CD4-positive, alpha-beta T cell treated with Interleukin-4 for 1 hour (primary cell): ENCODE measurements around the gene H3-3A.
"Not testable (repeated sequence)": the region's sequence is repeated elsewhere in the genome, so short reads cannot be mapped to it uniquely, and the experiment has no call there.

Experiments
- DNase-seq, 2 donors: peaks; one replicate each; pipeline ENCODE4 v3.0.0-alpha.2; 2020 to 2022

Gene H3-3A

DNA sequence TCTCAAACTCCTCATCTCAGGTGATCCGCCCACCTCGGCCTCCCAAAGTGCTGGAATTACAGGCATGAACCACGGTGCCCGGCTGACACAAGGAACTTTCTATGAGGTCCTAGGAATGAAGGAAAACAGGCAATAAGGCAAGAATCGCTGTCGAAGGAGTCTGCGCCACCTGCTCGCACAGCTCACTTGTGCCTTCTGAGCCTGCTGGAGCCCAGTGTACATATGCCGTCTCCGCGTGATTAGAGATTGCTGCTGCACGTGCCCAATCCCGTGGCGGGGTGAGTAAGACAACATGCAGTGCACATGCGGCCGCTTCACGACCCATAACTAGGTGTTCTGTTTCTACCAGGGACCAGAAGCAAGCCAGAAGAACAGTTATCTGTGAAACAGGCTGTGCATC lies 24.3 kb downstream of the H3-3A start:
- DNase-seq: no peak

DNA sequence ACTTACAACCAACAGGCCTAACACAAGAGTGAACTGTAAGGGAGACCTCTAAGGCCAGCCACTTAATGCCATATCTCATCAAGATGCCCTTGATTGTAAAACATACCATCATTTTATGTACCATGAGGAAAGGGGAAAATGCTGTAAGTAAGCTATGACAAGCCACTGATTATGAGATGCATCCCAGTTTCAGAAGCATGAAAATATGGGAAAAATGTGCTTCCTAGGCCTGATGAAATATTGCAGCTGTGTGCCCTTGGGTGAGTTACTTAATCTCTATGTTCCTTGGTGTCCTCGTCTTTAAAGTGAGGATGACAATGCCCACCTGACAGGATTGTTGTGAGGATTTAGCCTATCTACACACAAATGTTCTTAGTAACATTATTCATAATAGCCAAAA lies 28.9 kb downstream of the H3-3A start:
- no peak for DNase-seq

DNA sequence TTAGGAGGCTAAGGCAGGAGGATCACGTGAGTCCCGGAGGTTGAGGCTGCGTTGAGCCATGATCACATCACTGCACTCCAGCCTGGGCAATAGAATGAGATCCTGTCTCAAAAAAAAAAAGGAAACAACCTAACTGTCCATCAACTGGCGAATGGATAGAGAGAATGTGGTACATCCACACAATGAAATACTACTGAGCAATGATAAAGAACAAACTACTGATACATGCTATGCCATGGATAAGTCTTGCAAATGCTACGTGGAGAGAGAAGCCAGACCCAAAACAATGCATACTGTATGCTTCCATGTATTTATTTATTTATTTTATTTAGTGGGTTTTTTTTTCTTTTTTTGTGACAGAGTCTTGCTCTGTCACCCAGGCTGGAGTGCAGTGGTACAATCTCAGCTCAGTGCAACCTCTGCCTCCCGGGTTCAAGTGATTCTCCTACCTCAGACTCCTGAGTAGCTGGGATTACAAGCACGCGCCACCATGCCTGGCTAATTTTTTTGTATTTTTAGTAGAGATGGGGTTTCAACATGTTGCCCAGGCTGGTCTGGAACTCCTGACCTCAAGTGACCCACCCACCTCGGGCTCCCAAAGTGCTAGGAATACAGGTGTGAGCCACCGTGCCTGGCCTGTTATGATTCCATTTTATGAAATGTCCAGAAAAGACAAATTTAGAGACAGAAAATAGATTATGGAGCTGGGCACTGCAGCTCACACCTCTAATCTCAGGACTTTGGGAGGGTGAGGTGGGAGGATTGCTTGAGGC lies 29.7 kb downstream of the H3-3A start:
- DNase-seq: not testable (repeated sequence)

DNA sequence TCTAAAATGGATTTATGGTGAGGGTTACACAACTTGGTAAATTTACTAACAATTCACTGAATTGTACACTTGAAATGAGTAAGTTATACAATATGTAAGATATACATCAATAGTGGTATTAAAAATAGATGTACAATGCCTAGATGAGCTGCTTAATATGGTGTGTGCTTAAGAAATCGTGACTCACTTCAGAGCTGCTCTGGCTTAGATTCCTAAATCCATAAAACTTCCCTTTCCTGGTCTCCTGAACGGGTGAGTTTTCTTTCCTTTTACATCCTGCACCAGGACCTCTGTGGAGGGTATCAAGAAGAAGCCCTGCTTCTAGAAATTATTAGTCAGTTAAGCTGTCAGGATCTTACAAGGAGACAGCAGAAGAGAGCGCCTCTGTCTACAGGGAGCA lies 30.4 kb downstream of the H3-3A start:
- DNase-seq: no peak

DNA sequence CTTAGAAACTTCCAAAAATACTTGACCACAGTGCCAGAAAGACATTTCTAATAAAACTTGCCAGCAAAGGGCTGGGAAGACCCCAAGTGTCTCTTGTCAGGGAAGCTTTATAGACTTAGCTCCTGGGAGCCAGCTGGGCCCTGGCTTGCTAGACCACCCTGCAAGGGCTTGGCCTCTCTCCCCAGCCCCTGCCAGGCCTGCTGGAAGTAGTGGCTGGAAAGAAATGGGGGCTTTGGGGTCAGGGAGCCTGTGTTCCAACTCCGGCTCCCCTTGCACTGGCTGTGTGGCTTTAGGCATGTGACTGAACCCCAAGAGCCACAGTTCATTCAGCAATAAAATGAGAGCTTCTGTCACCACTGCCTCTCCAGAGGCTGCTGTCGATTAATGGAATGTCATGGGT lies 31.1 kb downstream of the H3-3A start:
- DNase-seq: no peak

DNA sequence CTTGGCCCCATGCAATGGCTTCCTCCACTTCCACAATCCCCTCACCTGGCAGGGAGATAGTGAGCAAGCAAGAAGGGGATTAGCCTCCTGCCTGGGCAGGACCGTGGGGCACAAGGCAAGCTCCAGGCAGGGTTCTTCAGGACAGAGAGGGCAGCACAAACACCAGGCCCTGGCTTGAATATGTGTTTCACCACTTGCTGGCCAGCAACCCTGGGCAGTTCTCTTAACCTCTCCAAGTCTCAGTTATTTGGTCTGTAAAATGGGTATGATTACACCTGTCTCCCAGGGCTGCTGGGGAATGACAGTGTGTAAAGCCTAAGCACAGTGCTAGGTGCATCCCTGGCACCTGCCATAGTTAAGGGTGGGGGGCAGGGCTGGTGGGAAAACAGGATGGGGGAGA lies 31.9 kb downstream of the H3-3A start:
- DNase-seq: no peak

DNA sequence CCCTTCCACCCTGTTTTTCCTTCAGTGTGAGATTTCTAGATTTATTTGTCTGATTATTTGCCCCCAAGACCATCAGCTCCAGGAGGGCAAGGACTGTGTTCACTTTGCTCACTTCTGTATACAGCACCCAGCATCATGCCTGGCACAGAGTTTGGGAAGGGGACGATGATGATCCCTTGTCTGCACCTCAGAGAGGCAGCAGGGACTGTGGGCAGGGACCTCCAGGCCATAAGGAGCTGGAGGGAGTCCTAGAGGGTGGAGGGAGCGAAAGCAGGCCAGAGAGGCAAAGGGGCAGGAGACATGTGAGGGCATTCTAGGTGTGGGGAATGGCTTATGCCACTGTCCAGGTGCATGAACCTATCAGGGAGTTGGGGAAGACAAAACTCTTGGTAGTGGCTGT lies 32.8 kb downstream of the H3-3A start:
- DNase-seq: no peak

DNA sequence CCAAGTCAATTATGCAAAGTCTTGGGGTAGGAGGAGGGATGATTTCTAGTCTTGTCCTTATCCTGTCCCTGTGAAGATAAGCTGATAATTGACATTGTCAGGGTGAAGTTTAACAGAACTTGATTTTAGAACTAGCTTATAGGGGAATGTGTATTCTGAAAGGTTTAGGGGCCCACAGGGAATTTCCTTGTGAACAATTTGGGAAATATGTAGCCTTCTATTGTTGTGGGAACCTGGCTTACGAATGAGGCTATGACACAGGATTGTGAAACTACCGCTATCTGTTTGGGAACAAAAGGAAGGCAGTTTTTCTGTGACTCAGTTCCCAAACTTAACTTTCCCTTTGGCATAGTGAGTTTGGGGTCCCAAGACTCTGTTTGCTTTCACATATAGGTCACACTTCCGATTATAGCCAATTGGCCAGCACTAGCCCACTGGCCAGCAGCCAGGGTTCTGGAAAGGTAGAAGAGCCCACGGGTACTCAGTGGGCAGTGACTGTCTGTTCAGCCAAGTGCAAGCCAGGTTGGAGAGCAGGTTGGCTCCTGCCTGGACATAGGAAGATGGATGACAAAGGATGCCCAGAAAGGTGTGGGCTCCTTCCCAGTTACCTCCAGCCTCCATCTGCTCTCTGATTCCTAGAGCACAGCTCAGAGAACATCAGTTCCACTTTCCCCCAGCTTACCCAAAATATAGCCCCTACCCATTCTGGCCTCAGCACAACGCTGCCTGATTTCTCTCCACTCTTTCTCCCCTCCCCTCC lies 35.5 kb downstream of the H3-3A start:
- DNase-seq: no peak

DNA sequence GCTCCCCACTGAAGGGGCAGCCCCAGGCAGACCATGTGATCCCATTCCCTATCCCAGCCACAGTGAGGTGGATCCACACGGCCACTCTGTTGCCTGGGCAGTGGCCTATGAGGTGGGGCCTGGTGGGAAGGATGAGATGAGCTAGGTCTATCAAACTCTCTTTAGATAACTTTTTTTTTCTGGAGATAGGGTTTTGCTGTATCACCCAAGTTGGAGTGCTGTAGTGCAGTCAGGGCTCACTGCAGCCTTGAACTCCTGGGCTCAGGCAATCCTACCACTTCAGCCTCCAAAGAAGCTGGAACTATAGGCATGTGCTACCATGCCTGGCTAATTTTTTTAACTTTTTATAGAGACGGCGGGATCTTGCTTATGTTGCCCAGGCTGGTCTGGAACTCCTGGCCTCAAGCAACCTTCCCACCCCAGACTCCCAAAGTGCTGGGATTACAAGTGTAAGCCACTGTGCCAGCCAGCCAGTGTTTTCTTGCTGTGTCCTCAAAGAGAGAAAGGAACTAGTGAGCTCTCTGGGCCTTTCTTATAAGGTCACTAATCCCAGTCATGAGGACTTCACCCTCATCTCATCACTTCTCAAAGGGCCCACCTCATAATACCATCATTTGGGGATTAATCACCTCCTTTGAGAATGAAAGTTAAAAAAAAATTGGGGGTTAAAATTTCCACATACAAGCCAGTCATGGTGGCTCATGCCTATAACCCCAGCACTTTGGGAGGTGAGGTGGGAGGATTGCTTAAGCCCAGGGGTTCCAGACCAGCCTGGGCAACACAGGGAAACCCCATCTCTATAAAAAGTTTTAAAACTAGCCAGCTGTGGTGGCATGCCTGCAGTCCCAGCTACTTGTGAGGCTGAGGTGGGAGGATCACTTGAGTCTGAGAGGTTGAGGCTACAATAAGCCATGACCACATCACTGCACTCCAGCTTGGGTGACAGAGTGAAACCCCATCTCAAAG lies 36.6 kb downstream of the H3-3A start:
- no peak for DNase-seq

DNA sequence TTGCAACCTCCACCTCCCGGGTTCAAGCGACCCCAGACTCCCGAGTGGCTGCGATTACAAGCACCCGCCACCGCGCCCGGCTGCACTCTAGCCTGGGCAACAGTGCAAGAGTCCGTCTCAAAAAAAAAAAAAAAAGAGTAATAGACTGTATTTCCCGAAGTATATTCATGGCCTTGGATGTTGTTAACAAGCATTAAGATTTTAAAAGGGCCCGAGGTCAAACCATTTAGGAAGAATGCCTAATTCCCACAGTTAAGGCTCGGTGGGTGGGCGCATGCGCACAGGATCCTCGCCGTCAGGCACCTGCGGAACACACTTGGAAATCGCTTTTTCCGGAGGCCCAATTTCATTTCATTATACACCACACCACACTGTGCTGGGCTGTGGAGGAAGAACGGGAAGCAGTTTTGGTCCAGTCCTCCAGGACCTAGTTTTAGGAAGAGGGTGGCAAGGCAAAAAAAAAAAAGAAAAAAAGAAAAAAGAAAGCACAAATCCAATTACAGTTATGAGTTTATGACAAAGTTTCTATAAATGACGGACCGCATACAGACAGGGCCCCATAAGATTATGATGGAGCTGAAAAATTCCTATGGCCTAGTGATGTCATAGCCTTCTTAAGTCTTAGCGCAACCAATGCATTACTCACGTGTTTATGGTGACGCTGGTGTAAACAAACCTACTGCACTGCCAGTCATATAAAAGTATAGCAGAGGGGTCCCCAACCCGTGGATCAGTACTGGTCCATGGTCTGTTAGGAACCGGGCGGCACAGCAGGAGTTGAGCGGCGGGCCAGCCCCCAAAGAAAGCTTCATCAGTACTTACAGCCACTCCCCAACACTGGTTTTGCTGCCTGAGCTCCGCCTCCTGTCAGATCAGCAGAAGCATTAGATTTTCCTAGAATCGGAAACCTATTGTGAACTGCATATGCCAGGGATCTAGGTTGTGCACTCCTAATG lies 38.2 kb downstream of the H3-3A start:
- DNase-seq: peak in 1 of 2 donors; percentile 31

DNA sequence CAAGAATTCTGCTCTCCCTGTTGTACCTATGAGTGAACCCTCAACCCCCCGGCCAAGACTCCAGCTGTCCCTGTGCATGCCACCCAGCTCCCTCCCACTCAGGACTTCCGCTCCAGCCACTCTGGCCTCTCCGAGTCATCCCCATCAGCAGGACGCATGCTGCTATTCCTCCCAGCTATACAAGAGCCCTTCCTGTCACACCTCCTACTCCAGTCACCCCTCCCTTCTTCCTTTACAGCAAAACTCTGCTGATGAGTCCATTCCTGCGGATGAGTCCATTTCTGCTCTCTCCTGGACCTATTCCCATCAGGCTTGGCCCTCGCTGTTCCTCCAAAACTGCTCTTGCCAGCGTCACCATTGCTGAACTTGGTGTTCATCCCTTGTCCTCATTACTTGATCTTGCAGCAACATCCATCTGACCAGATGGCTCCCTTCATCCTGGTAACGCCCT lies 42.2 kb downstream of the H3-3A start:
- DNase-seq: no peak

DNA sequence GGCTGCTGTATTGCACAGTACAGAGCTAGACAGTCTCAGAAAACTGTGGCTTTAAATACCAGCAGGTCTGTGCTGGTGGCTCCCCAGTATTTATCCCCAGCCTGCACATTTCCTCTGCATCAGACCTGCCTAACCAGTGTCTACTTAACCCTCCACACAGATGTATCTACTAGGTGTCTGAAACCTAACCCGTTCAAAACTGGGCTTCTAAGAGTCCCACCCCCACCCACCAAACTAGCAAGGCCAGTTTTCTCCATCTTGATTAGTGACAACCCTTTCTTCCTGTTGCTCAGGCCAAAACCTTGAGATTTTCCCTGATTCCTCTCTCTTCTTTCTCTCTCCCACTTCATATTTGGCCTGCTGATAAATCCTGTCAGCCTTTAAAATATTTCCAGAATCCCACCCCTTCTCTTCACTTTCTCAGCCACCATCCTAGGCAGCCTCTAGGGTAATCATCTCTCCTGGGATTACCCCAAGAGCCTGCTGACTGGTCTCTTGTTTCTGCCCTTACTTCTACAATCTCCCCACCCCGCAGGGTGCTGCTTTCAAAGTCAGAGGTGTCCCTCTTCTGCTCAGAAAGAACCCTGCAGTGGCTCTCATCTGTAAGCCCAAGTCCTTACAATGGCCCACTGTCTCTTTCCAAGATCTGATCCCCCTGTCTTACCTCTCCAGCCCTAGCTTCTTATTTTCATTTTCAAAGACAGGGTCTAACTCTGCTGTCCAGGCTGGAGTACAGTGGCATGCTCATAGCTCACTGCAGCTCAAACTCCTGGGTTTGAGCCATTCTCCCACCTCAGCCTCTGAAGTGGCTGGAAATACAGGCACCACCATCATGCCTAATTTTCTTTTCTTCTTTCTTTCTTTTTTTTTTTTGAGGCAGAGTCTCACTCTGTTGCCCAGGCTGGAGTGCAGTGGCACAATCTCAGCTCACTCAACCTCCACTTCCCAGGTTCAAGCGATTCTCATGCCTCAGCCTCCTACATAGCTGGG lies 45.2 kb downstream of the H3-3A start:
- no peak for DNase-seq

DNA sequence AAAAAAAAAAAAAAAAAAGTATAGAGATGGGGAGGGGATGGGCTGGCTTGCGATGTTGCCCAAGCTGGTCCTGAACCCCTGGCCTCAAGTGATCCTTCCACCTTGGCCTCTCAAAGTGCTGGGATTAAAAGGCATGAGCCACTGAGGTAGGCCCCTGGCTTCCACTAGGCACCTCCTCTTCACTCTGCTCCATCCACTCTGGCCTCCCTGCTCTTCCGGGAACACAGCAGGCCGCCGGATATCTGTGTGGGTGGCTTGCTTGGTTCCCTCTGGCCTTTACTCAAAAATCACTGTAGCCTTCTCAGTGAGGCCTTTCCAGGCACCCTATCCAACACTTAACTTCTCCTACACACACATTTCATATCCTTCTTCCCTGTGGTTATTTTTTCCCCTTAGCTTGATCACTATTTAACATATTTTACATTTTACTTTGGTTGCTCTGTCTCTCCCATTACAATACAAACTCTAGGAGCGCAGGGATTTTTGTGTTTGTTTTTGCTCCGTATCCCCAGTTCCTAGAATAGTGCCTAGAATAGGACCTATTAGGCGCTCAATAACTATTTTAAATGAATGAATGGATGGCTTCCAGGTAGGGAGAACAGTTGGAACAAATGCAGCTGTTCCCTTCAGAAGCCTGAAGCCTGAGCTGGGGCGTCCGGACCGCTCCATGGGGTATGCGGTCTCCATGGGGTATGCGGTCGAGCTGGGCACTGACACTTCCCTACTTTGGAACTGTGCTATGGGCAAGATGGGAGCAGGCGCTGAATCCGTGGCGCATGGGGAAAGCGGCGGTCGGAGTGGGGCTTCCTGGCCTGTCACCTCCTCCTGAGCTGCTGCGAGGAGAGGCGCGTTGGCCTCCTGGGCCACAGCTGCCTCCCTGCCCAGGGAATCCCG lies 46.7 kb downstream of the H3-3A start:
- no peak for DNase-seq

DNA sequence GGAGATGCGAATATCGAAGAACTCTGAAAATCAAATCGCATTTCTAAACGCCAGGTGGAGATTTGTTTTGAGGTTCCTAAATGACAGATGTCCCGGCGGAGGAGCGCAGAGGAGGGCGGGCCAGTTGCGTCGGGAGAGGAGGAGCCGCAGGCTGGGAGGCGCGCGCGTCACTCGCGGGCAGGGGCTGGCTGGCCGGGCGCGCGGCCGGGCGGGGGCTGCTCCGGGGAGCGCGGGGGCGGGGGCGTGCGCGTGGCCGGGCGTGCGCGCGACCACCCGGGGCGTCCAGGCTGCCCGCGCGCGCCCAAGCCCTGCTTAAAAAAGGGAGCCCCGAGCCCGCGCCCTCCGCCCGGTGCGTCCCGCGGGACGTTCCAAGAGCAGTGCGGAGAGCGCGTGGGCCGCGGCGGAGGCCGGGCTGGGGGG lies 47.3 kb downstream of the H3-3A start:
- peak; percentile 80 to 86 for DNase-seq

DNA sequence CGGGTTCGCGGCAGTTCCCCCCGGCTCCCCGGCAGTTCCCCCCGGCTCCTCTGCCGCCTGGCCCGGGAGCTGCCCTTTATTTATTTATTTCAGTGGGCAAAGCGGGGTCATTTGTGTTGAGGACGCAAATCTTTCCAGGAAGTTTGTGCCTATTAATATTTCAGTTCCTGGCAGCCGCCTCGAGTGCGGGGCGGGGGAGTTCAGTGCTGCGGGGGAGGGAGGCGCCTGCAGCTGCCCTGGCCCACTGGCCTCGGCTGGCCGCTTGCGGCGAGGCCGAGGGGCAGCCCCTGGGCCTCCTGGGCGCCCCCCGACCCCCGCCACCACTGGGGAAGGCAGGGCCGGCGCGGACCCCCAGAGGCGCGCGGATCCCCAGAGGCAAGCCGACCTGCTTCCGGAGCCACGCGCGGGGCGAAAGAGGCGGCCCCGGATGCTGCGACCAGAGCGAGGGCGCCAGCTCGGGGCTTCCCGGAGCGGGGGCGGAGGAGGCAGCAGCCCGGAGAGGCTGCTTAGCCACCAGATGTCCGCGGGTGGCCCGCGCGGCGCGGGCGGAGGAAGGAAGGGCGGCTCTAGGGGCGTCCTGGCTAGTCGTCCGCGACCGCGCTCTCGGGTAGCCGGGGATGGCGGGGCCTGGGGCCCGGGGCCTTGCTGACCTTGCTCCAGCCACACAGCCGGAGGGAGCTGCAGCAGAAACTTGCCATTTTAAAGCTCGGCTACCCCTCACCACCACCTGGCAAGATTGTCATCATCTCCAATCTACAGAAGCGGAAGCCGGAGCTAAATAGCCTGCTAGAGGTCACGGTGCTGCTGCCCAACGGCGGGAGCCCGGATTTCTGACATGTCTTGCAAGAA lies 48.0 kb downstream of the H3-3A start:
- peak; percentile 57 to 76 for DNase-seq

DNA sequence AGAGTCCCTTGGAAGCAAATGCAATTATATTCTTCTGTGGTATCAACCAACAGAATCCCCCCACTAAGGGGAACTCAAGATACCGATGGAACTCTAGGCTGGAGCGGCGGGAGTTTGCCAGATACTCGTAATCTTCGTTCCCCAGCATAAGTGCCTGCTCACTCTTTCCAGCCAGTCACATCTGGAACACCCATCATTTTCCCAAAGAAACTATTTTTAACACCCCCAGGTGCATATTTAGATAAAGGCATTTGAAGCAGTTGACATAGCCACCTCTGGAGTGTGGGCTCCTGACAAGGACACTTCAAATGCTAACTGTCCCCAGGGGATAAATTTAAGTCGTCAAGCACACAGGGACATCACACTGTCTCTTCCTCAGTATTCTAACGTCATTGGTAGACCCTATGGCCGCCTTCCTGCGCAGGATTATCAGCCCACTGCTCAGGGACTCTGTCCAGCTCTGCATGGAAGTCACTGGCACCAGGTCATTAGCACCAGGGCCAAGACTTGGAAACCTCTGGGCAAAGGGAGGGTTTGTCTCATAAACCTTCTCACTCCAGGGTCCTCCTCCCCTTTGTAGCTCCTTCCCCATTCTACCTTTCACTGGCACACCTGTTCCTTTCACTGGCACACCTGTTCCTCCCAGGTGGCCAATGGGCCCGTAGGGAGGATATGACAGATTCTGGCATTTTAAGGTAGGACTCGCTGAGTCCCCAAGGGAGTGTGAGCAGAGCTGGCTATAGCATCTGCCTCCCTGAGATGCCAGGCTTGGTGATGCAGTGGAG lies 48.8 kb downstream of the H3-3A start:
- no peak for DNase-seq

DNA sequence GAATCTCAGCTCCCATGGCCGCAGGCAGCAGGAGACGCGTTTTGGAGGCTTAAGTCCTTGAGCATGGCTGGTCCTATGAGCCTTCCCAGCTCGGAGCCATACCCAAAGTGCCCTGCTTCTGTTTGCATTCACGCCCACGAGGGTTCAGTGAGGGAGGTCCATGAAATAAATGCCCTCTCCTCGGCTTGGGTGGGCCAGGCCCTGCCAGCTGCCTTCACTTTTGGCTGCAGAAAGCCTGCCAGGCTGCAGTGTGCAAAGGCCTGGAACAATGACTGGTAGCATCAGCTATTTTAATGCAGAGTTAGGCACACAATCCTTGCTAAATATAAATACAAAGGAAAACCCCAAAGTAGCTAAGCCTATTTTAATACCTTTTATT lies 49.4 kb downstream of the H3-3A start:
- DNase-seq: no peak

DNA sequence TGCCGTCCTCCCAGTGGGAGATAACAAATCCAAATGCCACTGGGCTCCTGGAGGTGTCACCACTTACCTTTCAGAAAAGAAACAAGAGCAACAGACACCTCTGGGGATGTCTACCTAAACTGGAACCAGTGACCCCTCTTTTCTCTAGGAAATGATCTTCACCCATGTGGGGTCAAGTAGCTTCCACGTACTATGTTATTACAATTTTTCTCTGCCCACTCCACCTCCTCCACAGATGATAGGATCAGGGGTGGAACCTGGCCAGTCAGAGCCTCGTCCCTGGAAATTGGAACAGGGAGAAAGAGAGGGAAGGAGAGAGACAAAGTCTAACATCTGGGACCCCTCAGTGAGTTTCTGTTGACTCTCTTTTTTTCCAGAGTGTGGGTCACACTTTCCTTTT lies 50.1 kb downstream of the H3-3A start:
- DNase-seq: no peak
